ENCODE measurements around the gene ZNF639. TPM values are rescaled to one million over a fixed set of nuclear protein-coding genes. Genes with fewer than 3 reads are reported as not detected.

ZNF639 gene
- total and polyA plus RNA-seq, 10 of the 15 experiments (the other 5 are each of a cell fraction or from before 2014, with no cell fraction given), result 16.3 to 61.2 (median 35.3) TPM

GRCh38 chr3:179323197-179324110 lies 623 bp downstream of the ZNF639 start (continued):
- TF ChIP-seq NKRF (conservative IDR thresholded peaks at IDR 0.05) (peak; percentile 45), HDGF (IDR thresholded peaks at IDR 0.05) (no peak), SUPT20H (IDR thresholded peaks at IDR 0.05; ENCODE audit: borderline replicate concordance, control insufficient read depth, low read depth, low read length) (no peak), BRCA1 (IDR thresholded peaks at IDR 0.05; ENCODE audit: low read depth, low read length) (no peak), BMI1 (IDR thresholded peaks at IDR 0.05; ENCODE audit: borderline replicate concordance) (no peak), NR2C1 (IDR thresholded peaks at IDR 0.05) (no peak; the same call in 1 of the 2 replicates), IKZF2 (IDR thresholded peaks at IDR 0.05) (no peak), PRDM15 (CRISPR knock-in tag; IDR thresholded peaks at IDR 0.05) (no peak), HCFC1 (IDR thresholded peaks at IDR 0.05; ENCODE audit: low read length) (no peak), RUNX3 (IDR thresholded peaks at IDR 0.05; ENCODE audit: low read length) (peak; percentile 25; the same call in 1 of the 2 replicates), IKZF1 (conservative IDR thresholded peaks at IDR 0.05) (peak; percentile 74; the same call in 1 of the 2 replicates), TBL1XR1 (IDR thresholded peaks at IDR 0.05; ENCODE audit: low read depth, low read length) (no peak; the same call in 1 of the 2 replicates), YY1 (IDR thresholded peaks at IDR 0.05; ENCODE audit: low read depth, low read length) (peak; percentile 39; the same call in 1 of the 2 replicates), ZNF217 (IDR thresholded peaks at IDR 0.05) (no peak), POU2F2 (IDR thresholded peaks at IDR 0.05; ENCODE audit: borderline replicate concordance, low read depth, low read length) (no peak; the same call in 2 of the 3 replicates), E2F4 (IDR thresholded peaks at IDR 0.05; ENCODE audit: low read depth, low read length) (no peak), POLR2AphosphoS5 (IDR thresholded peaks at IDR 0.05; ENCODE audit: low read length) (no peak; the same call in 1 of the 2 replicates), ZNF207 (IDR thresholded peaks at IDR 0.05; ENCODE audit: borderline replicate concordance) (no peak), STAT1 (conservative IDR thresholded peaks at IDR 0.05) (no peak), FOS (IDR thresholded peaks at IDR 0.05; ENCODE audit: borderline replicate concordance, extremely low read depth, insufficient read length) (no peak), FOXM1 (IDR thresholded peaks at IDR 0.05; ENCODE audit: low read depth, low read length) (0 out of 2 replicates have a peak, but pooled peaks have one; percentile 30), WRNIP1 (IDR thresholded peaks at IDR 0.05; ENCODE audit: borderline replicate concordance, low read depth, low read length) (no peak)

All from GM12878 (cell line).